Measurements from ENCODE around the gene MAPRE2.
A peak's percentile ranks its signal among the peaks of the same experiment; 100 is the strongest.

Gene MAPRE2

GRCh38 chr18:35110554-35111485 is 69.6 kb downstream of the MAPRE2 start:
- no peak for DNase-seq
- intact Hi-C loops (cut with DNase I) = no loop called here

- intact Hi-C loops (cut with DNase I) = no loop called here
- no peak for DNase-seq
Observed at GRCh38 chr18:35112696-35113095, 71.5 kb downstream of the MAPRE2 start.

- DNase-seq = no peak
- intact Hi-C loops (cut with DNase I) = no loop called here
Observed at GRCh38 chr18:35114305-35114704, 73.1 kb downstream of the MAPRE2 start.

GRCh38 chr18:35116784-35117318 is 75.6 kb downstream of the MAPRE2 start:
- intact Hi-C loops (cut with DNase I) = no loop called here
- no peak for DNase-seq

GRCh38 chr18:35117372-35117771 is 76.2 kb downstream of the MAPRE2 start:
- DNase-seq = peak in 1 of 42 donors; percentile 39
- intact Hi-C loops (cut with DNase I) = no loop called here

- DNase-seq = peak in 9 of 42 donors; percentile 25 to 69 (median 47)
- intact Hi-C loops (cut with DNase I) = no loop called here
Observed at GRCh38 chr18:35117951-35118411, 76.8 kb downstream of the MAPRE2 start.

- peak in 1 of 42 donors; percentile 37 for DNase-seq
- intact Hi-C loops (cut with DNase I) = no loop called here
Observed at GRCh38 chr18:35118641-35119040, 77.4 kb downstream of the MAPRE2 start.

GRCh38 chr18:35121038-35121437 is 79.8 kb downstream of the MAPRE2 start:
- intact Hi-C loops (cut with DNase I) = no loop called here
- no peak for DNase-seq

GRCh38 chr18:35121531-35121930 is 80.3 kb downstream of the MAPRE2 start:
- DNase-seq = peak in 1 of 42 donors; percentile 42
- intact Hi-C loops (cut with DNase I) = no loop called here

GRCh38 chr18:35122586-35123224 is 81.5 kb downstream of the MAPRE2 start:
- intact Hi-C loops (cut with DNase I) = no loop called here
- DNase-seq = peak; percentile 59 to 88 (median 76)

- no peak for DNase-seq
- intact Hi-C loops (cut with DNase I) = no loop called here
Observed at GRCh38 chr18:35123811-35124210, 82.6 kb downstream of the MAPRE2 start.

- peak in 1 of 42 donors; percentile 58 for DNase-seq
- intact Hi-C loops (cut with DNase I) = no loop called here
Observed at GRCh38 chr18:35127201-35127600, 86.0 kb downstream of the MAPRE2 start.

GRCh38 chr18:35128675-35129074 is 87.5 kb downstream of the MAPRE2 start:
- DNase-seq = peak in 1 of 42 donors; percentile 42
- intact Hi-C loops (cut with DNase I) = no loop called here

- intact Hi-C loops (cut with DNase I) = loop anchor here (5.0 to 10.0 kb wide), 2 partner anchors 83 to 255 kb away; no protein-coding TSS in a partner anchor
Observed at GRCh38 chr18:35130236-35130635, 89.0 kb downstream of the MAPRE2 start.

GRCh38 chr18:35131387-35132020 is 90.3 kb downstream of the MAPRE2 start:
- intact Hi-C loops (cut with DNase I) = loop anchor here (5.0 to 10.0 kb wide), 2 partner anchors 84 to 257 kb away; no protein-coding TSS in a partner anchor
- peak; percentile 39 to 92 (median 78) for DNase-seq

More at GRCh38 chr18:35130236-35130635, 89.0 kb downstream of the MAPRE2 start:
- peak in 1 of 42 donors; percentile 43 for DNase-seq

- intact Hi-C loops (cut with DNase I) = loop anchor here (5.0 to 10.0 kb wide), 2 partner anchors 85 to 257 kb away; no protein-coding TSS in a partner anchor
Observed at GRCh38 chr18:35132021-35132902, 91.0 kb downstream of the MAPRE2 start.

GRCh38 chr18:35134190-35134730 is 93.0 kb downstream of the MAPRE2 start:
- DNase-seq = no peak
- intact Hi-C loops (cut with DNase I) = loop anchor here (5.0 to 10.0 kb wide), 2 partner anchors 87 to 259 kb away; no protein-coding TSS in a partner anchor

More at GRCh38 chr18:35132021-35132902, 91.0 kb downstream of the MAPRE2 start:
- peak in 2 of 42 donors; percentile 14 to 56 for DNase-seq
